ENCODE data around the gene SMARCC2. TPM values are rescaled to one million over a fixed set of nuclear protein-coding genes. Genes with fewer than 3 reads are reported as not detected.
A peak's percentile ranks its signal among the peaks of the same experiment; 100 is the strongest.

Gene SMARCC2
- total RNA-seq, 1 experiment from 2014 or later = 99.7 TPM

DNA sequence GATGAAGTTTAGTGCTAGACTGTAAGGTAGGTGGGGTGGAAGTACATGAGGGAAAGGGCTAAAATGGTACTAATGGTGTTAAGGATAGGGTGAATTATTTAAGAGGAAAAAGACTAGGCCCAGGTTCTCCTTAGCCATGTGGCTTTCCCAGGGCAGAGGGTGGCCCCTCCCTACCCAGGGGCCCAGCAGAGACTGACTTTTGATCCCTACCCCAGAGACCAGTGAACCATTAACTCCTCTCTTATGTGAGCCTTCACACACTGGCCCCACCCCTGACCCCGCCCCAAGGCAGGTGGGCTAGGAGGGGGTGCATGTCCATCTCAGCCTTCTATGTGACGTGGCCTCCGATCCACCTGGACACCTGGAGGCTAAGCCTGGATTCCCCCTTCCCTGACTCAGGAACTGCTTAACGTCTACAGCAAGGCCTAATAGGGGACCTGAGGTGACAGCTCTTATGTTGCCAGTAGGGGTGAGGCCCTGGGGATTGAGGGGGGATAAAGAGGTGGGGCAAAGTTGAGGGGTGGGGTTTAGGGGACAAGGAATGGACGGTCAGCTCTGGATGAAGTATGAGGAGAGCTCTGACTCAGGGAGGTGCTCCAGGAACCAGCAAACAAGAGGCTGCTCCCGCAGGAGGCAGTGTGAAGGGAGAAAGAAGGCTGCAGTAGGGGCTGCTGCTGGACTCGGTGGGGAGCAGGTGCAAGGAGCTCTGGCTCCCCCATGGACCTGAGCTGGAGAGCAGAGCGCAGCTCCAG is 41.3 kb upstream of the SMARCC2 start:
- no TSS peak for BruUV-seq (replicated peaks)
- POLR2A ChIA-PET = no interaction called here

More for the DNA sequence above, 41.3 kb upstream of the SMARCC2 start:
- Histone ChIP-seq H3K27ac (ENCODE audit: low read depth, low read length) (no peak overlapping the region), H3K27me3 (ENCODE audit: insufficient read depth, low read length) (no peaks in the 10 kb centered on the region), H3K36me3 (ENCODE audit: control insufficient read depth in 1 of 2, insufficient read depth in 2 of 2, low read length in 2 of 2) (peaks cover 0 to 2% of the 10 kb centered on the region in 2 experiments; a peak in 1 of 4 replicates), H3K9me3 (ENCODE audit: control insufficient read depth in 1 of 2, insufficient read depth in 1 of 2, low read depth in 1 of 2, low read length in 2 of 2) (no peaks in the 10 kb centered on the region), H3K4me1 (ENCODE audit: control insufficient read depth in 1 of 2, insufficient read depth in 2 of 2, low read length in 2 of 2) (peaks cover 0 to 6% of the 10 kb centered on the region in 2 experiments; a peak in 1 of 4 replicates), H3K9me2 (ENCODE audit: insufficient read depth) (no peaks in the 10 kb centered on the region), H3K4me2 (ENCODE audit: low read length) (no peak overlapping the region), H3K4me3 (replicated peaks in 1 of 2; ENCODE audit: low read depth in 1 of 2, low read length in 2 of 2) (no peak overlapping the region), H3K79me2 (ENCODE audit: insufficient read depth, low read length) (no peaks in the 10 kb centered on the region), H3K9ac (ENCODE audit: low read length) (no peak overlapping the region), H2AFZ (ENCODE audit: low read depth, low read length, poor library complexity, severe bottlenecking) (no peak overlapping the region), H4K20me1 (ENCODE audit: insufficient read depth) (no peaks in the 10 kb centered on the region)
- TF ChIP-seq ZNF274 (IDR thresholded peaks at IDR 0.05; ENCODE audit: low read depth, low read length) = no peak
- no peak for TF ChIP-seq MAX (IDR thresholded peaks at IDR 0.05)
- no peak for TF ChIP-seq RAD21 (IDR thresholded peaks at IDR 0.05; ENCODE audit: low read depth)
- no peak for TF ChIP-seq YY1 (IDR thresholded peaks at IDR 0.05; ENCODE audit: extremely low read depth, insufficient replicate concordance, low read depth, low read length)
- TF ChIP-seq FOSL1 (IDR thresholded peaks at IDR 0.05; ENCODE audit: low read depth) = no peak
- TF ChIP-seq REST (IDR thresholded peaks at IDR 0.05; ENCODE audit: low read depth) = no peak
- no peak for TF ChIP-seq POLR2AphosphoS5 (IDR thresholded peaks at IDR 0.05; ENCODE audit: low read depth, low read length)
- TF ChIP-seq JUND (IDR thresholded peaks at IDR 0.05) = no peak
- TF ChIP-seq SRF (IDR thresholded peaks at IDR 0.05; ENCODE audit: low read depth) = no peak
- TF ChIP-seq ELF1 (IDR thresholded peaks at IDR 0.05; ENCODE audit: borderline replicate concordance, low read depth) = no peak
- TF ChIP-seq SP1 (IDR thresholded peaks at IDR 0.05; ENCODE audit: low read depth) = no peak
- TF ChIP-seq CEBPB (IDR thresholded peaks at IDR 0.05; ENCODE audit: low read depth) = no peak
- no peak for TF ChIP-seq TCF7L2 (IDR thresholded peaks at IDR 0.05; ENCODE audit: borderline replicate concordance, extremely low read depth, insufficient read depth, insufficient read length)
- no peak for TF ChIP-seq ZFX (IDR thresholded peaks at IDR 0.05)
- intact Hi-C loops (cut with micrococcal nuclease) = no loop called here
- DNase-seq (ENCODE audit: low read depth, low spot score) (no peak), ATAC-seq (peak; percentile 19; the same call in 1 of the 2 replicates)
- ChIA-PET CTCF (no interaction called here), RAD21 (ENCODE audit: low non-redundant PET in 1 of 2, low total read pairs in 2 of 2, uncharacterized antibody in 2 of 2, unreplicated experiment in 2 of 2) (no interaction called here)
